GM19239 (cell line): ENCODE data around the gene GALNT7.

ENCODE experiments used
- DNase-seq: peaks from one replicate; pipeline ENCODE4 v3.0.0; 2011; ENCODE audit warnings: low spot score; ENCODE audit not compliant: insufficient read length
- FAIRE-seq: peaks from 2 replicates; lab custom pipeline; 2011; peaks lifted over from hg19 to GRCh38; lab: Jason Lieb, UNC

The GALNT7 gene

DNA sequence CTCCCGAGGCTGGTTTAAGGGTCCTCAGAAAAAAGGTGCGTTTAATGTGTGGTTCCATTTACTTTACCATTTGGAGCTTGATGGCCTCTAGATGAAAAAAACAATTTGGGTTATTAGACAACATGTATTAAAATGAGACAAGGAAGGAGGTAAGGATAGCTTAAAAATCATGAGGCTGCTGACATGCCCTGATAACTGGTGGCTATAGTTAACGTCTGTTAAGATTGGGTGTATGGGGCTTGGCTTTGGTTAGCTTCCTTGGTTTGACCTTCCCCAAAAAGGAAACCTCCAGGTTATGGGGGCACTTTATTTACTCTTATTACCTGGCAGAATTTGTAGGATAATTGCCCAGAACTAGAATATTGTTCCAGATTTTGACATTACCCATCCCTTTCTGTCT is 114.0 kb downstream of the GALNT7 start:
- DNase-seq: no peak
- FAIRE-seq: no peak

DNA sequence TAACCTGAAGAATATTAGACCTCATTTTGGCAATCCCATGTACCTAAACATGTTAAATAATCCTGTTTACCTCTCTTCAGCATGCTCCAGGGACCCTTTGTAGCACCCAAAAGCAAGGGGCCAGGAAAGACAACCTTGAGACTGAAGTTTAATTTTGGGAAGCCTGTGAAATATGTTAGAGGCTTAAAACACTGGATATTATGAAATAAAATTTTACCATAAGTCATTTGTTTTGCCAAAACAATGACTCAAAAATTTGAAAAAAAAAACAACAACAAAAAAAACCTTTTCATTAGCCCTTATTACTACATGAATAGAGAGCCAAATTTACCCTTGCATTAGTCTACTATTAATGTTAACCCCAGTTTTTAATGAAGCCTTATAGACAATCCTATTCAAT is 115.9 kb downstream of the GALNT7 start:
- FAIRE-seq: no peak
- no peak for DNase-seq

DNA sequence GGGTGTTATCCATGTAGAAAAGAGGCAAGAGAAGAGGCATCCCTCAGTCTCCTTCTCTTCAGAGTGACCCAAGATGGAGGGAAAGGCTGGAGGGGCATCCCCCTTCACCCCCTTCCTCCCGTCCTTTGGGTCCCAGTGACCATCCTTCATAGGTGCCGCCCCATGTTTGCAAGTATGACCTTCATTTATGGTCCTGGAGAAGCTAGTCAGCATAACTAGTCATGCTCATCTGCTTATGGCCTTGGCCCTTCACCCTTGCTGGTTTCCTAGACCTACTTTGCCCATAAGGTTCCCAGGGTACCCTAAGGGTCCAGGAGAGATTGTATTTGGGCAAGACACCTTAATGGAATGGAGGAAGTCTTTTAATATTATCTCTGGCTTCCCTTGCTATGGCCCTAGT is 118.9 kb downstream of the GALNT7 start:
- no peak for FAIRE-seq
- DNase-seq: no peak

DNA sequence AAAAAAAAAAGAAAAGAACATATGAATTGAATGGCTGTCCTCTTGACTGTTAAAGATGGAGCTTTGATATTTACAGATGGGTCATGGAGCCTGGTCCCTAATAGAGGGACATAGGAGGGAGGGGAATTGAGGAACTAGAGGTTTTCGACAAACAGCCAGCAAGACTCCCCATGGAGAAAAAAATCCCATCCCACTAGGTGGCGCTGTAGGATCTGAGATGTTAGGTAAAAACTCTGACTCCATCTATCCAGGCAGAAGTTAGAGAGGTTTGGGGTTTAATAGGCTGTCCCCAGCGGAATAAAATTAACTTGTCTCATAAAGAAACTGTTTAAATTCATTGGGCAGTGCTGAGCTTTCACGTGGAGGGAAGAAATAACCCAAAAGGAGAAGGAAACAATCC is 119.7 kb downstream of the GALNT7 start:
- DNase-seq (no peak), FAIRE-seq (peak; percentile 31)

DNA sequence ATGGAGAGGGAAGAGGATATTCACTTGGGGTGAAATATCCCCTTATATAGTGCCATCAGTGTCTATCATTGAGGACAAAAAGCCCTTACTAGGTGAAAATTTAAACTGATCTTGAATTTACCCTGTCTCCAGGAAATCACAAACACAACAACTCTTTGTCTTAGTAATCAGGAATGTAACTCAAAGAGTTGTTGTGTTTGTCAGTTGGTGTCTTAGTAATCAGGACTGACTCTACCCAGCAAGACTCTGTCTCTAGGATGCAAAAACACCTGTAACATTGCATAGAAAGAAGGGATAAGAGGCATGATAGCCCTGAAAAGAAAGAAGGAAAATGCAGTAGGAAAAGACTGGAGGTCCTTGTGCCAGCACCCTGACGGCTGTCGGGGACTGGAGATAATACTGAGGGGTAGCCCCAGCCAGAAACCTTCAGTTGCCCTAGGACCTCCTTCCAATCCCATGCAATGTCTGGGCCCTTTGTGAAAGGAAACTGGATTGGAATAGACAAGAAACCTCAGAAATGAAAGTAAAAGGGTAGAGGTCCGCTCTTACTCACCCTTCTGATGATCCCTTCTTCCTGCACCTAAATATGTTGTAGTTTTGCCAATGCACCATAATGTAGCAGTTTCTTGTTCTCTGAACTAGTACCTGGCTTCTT is 120.2 kb downstream of the GALNT7 start:
- DNase-seq (no peak), FAIRE-seq (no peak)

DNA sequence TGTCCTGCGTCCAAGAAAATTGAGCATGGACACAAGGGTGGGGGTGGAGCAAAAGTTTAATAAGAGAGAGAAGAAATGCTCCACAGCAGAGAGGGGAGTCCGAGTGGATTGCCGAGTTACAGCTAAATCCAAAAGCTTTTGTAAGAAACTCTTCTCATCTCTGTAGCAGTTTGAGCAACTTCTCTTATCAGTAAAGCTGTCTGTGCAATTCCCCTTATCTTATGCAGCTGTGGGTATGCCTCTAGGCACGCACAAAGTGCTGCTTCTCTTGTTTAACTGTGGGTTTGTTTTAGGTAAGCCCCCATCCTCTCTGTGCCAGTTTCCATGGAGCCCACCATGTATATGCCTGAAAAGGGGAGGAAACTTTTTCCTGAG is 120.7 kb downstream of the GALNT7 start:
- FAIRE-seq (no peak), DNase-seq (no peak)

DNA sequence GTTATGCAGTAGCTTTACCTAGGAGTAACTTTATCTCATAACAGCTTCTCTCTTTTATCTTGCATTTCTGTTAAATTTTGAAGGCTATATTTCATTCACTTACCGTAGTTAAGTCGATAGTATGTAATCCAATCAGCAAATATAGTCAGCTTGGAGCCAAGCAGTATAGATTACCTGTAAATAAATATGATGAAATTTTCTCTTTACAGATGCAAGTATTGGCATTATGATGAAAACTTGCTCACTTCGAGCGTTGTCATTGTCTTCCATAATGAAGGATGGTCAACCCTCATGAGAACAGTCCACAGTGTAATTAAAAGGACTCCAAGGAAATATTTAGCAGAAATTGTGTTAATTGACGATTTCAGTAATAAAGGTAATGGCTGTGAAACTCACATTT is 123.3 kb downstream of the GALNT7 start:
- no peak for DNase-seq
- no peak for FAIRE-seq

DNA sequence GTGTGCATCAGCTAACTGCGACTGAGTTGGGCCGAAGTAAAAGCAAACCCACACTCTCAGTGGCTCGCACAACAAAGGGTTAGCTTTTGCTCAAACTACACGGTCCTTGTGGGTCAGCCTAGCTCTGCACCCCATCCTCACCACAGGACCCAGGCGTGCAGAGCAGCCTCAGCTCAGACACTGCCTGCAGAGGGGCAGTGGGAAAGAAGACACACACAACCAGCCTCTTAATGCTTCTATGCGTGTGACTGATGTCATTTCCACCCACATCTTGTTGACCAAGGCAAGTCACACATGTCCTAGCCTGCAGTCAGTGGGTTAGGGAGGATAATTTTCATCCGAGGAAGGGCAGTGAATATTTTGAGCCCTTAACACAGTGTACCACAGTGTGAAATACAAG is 125.1 kb downstream of the GALNT7 start:
- DNase-seq (no peak), FAIRE-seq (peak; percentile 18)

DNA sequence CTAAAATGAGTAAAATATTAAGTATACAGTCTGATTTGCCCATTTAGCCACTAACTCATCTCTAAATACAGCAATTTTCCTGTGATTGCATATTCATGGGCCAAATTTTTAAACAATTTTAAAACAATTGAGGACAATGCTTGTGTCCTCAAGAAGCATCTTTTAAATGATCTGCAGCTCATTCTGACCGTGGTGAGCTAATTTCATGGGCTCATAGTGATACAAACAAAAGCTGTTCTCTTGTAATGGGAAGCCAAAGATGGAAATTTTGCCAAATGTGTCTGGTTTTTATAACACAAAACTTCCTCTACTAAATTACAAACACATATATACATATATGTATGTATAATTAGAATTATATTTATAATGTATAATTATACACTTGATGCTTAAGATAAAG is 125.8 kb downstream of the GALNT7 start:
- FAIRE-seq: no peak
- no peak for DNase-seq

DNA sequence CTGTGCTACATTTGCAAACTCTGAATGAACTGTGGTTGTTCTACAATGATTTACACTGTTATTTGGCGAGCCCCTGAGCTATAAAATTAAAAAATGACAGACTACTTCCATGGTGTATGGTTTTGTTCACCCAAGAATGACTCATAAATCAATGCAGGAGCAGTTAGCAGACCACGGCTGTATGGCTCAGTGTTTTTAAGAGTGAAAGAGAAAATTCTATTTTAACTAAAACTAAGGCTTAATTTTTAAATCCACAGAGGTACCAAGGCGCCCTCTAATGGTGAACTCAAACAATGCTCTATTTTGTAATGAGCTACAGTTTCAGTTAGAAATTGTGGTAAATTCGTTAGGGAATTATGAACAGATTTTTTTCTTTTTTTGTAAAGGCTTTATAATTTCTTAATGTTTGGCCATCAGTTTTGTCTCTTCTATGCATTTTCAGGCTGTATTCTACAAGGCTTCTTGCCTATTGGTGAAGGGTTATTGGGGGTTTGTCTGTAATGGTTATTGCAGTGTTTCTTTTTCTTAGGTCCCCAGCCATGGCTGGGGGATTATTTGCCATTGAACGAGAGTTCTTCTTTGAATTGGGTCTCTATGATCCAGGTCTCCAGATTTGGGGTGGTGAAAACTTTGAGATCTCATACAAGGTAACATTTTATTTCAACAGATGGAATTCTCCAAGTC is 133.0 kb downstream of the GALNT7 start:
- FAIRE-seq (peak; percentile 37), DNase-seq (no peak)

DNA sequence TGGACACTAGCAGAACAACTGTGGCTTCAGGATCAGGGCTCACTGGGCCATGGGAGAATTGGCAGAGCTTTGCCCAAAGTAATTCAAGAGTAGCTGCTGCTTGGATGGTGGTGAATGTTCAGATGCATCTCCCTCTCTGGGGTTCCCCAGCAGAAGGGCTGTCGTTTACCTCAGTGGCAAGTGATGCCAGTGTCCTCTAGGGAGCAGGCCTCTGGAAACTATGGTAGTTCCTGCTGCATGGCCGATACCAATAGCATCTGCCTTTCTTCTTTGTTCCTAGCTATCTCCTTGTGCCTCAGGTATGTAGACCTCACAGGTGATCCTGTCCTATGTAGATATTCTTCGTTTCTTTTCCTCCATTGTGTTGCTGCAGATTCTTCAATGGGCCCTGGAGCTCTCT is 139.2 kb downstream of the GALNT7 start:
- DNase-seq (no peak), FAIRE-seq (no peak)

DNA sequence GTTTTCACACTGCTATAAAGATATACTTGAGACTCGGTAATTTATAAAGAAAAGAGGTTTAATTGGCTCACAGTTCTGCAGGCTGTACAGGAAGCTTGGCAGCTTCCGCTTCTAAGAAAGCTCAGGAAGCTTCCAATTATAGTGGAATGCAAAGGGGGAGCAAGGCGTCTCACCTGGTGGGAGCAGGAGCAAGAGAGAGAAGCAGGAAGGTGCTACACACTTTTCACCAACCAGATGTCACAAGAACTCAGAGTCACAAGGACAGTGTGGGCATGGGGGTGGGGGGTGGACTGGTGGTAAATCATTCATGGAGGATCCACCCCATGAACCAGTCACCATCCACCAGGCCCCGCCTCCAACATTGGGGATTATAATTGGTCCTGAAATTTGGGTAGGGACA is 142.8 kb downstream of the GALNT7 start:
- DNase-seq (no peak), FAIRE-seq (no peak)

DNA sequence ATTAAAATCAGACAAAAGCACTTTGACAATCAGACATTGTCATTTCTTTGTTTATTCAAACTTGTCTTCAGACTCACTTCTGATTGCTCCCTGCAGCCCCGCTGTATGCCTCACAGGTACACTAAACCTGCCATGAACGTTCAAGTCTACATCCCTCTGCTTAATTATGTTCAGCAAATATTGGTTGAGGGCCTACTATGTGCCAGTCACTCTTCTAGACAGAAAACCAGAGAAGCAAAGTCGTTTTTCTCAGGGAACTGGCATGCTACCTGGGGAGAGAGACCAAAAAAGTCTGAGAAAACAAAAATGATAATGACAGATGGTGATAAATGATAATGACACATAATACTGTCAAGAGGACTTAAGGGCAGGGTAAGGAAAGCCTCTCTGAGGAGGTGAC is 146.1 kb downstream of the GALNT7 start:
- FAIRE-seq (no peak), DNase-seq (no peak)

DNA sequence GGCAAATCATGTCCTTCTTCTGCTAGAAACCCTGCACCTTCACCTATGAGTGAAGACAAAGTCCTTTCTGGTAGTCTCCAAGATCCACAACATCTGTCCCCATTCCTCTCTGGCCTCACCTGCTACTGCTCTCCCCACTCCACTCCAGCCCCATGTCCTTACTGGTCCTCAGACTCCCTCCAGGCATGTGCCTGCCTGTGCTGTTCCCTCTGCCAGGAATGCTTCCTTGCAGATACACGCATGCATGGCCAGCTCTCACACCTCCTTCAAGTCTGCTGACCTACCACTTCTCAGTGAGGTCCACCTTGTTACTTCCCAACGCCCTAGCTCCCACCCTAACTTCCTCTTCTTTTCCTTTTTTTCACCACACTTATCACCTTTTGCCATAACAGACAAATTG is 147.4 kb downstream of the GALNT7 start:
- FAIRE-seq: no peak

DNA sequence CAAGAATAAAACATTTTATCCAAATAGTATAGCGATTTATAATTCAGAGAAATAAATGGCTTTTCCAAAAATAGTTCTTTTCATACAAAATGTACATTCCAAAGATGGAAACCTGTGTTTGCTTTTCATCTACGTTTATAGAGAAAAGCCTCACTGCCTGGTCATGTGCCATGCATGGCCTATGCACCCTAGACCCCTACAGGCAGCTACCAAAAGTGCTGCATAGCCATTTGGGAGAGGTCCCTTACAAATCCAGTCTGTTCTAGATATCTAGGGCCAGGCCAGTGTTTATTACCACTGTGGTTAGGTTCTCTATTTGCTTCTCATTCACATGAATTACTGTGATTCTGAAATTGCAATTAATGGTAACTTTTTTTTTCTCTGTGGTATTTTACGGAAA is 148.4 kb downstream of the GALNT7 start:
- FAIRE-seq: no peak

More for the DNA sequence above, 147.4 kb downstream of the GALNT7 start:
- DNase-seq: no peak

DNA sequence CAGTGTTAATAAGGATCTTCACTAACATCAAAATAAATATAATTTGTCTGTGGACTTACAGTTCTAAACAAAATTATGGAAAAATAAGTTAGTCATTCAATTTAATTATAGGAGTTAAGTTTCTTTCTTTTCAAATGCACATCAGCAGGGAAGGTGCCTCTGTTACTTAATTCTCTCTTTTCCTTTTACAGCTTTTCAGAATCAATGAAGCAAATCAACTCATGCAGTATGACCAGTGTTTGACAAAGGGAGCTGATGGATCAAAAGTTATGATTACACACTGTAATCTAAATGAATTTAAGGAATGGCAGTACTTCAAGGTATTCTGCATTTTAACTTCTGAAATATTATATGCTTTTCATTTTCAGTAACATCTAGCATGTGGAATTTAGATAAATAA is 149.6 kb downstream of the GALNT7 start:
- DNase-seq (no peak), FAIRE-seq (peak; percentile 49)

More for the DNA sequence above, 148.4 kb downstream of the GALNT7 start:
- DNase-seq: no peak

DNA sequence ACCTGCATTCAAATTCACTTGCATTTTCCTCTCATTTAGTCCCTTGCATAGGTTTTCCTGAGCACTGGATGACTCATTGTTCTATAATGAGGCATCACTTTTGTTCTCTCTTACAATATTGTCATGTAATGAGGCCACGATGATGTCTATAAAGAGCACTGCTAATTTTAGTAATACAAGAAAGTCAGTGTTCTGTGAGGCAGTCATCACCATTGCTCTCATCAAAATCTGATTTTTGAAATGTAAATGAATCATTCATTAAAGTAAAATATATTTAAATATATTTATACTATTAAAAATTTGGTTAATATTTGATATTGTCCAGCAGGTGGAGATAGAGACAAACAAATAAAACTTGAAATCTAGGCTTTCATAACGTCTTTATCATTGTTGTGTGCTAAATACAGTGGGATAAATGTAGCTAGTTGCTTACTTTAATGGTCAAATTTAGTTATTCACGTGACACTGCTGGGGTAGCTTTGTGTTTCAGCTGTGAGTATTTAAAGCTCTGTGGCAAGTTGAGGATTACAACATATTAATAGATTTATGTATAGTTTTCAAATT is 150.1 kb downstream of the GALNT7 start:
- peak; percentile 78 for FAIRE-seq
- no peak for DNase-seq

DNA sequence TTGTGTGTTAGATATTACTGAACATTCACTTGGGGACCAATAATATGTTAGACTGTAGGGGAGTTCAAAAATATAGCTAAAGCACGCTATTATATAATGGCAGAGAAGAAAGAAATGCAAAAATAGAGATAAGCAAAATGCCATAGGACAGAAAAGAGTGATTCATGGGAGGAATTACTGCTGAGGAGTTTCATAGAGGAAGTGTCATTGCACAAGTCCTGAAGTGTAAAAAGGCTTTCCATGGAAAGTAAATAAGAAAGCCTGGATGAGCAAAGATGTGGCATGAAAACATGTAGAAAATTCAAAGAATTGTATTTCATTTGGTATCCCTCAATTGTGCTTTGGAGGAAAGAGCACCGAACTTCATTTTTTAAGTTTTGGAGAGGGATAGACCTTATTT is 151.1 kb downstream of the GALNT7 start:
- no peak for DNase-seq
- no peak for FAIRE-seq

DNA sequence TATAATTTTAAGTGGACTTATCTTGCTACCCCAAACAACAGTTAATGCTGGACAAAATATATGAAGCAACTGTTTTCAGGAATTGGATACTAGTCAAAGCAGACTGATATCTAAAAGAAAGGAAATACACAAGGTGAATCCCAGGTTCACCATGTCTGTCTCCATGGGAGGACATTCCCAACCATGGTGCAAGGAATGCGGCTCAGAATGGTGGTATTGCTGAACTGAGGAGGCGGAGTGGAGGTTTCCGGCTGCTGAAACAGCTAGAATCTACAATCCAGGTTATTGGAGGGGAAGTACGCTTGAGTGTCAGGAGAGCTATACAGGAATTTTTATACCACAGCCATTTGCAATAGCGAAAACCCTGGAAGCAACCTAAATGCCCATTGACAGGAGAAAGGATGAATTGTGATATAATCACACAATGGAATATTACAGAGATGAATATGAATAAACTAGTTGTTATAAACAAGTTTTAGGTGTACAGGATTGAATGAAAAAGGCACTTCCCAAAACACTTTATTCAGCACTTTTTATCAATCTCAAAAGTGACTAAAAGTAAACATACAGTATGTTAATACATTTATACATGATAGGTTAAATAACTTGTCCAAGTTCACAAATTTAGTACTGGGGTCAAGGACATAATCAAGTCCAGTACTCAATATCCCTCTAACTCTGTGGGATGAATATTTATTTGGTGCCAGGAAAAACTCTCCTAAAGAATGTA is 156.6 kb downstream of the GALNT7 start:
- DNase-seq (no peak), FAIRE-seq (no peak)

DNA sequence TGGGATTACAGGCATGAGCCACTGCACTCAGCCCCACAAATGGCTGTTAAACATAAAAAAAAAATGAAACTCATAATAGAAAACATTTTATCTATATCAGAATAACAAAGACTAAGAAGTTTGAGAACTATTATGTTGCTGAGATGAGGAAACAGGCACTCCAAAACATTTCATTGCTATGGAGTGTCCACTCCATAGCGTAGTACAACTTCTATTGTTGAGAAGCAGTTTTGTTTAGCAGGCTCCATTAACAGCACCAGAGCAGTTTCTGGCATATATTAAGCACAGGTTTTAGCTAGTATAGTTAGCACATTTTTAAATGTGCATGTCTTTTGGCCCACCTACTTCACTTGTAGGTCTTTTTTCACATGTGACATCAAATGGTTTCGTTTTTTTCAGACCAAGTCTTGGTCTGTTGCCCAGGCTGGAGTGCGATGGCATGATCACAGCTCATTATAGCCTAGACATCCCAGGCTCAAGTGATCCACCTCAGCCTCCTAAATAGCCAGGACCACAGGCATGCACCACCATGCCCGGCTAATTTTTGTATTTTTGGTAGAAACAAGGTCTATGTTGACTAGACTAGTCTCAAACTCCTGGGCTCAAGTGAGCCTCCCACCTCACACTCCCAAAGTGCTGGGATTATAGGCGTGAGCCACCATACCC is 159.8 kb downstream of the GALNT7 start:
- DNase-seq: no peak
- no peak for FAIRE-seq

DNA sequence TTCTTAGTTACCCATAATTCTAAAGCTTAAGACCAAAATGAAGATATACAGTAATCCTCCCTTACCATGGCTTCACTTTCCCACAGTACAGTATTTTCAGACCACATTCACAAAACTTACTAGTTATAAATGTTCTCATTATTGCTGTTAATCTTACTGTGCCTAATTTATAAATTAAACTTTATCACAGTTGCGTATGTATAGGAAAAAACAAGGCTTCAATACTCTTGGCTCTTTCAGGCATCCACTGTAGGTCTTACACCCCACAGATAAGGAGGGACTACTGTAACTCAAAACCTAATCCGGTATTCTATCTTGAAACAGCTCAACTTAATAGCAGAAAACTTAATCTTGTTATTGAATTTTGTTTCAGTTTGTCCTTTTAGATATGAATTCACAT is 162.0 kb downstream of the GALNT7 start:
- no peak for DNase-seq
- FAIRE-seq: peak; percentile 4
